NCI-H748 (cell line): ENCODE results near the gene KCND3.

ENCODE experiments used
- DNase-seq: peaks from one replicate; lab custom pipeline; 2025; ENCODE audit not compliant: unreplicated experiment; lab: John Stamatoyannopoulos, UW

Gene KCND3

DNA sequence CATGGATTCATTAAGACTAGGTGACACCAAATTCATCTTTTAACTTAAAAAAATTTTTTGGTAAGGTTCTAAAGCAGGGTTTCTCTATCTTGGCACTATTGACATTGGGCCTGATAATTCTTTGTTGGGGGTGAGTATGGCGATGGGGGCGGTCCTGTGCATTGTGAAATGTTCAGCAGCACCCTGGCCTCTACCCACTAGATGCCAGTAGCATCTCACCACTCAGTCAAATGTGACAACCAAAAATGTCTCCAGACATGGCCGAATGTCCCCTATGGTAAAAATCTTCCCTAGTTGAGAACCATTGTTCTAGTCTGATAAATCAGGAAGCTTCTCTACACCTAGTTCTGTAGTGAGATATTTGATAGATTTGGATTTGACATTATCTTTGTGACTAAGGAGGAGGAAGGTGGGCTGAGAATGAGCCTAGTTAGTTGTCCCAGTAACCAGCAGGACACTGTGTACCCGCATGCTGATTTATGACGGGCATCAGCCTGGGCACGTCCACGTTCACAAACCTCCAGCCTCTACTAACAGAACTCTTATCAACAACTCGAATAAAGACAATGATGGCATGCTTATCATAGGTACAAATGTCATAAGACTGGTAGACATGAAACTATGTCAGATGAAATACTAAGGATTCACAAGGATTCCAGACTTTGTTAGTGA is 104.6 kb downstream of the KCND3 start:
- DNase-seq, result no peak

DNA sequence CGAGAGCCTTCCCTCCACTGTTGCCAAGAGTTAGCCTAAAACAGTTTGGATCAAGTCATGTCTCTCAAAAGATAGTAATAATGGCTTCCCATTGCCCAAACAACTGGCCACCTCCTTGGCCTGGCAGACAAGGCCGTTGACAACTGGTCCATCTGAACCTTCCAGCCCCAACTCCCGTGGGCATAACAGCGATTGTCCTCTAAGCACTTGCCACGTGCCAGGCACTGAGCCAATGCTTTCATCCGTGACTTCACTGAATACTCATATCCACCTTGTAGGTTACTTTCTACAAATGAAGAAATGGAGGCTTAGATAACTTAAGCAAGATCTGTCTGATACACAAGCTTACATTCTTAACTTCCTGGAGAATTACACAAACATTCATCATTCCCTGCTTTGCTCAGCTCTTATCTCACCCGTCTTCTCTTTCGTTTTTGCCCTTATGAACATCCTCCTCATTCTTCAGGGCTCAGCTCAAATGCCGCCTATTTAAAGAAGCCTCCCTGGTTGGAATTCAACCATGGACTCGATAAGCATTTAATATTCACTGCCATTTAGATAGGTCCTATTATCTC is 106.4 kb downstream of the KCND3 start:
- no peak for DNase-seq

DNA sequence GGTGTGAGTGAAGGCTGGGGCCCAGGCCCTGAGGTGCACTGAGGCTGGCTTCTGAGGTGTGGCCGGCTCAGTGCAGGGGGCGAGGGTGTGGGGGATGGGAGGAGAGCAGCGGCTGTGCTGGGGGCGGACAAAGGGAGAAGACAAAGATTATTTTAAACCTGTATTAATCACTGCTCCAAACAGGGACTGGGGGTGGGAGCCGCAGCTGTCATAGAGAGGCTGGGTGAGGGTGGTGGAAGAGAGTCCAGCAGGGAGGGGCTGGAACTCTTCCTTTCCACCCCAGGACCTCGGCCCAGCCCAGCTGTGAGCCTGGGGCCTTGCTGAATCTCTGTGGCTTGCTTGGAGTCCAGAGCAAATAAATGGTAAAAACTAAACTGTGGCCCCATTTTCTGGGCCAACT is 106.9 kb downstream of the KCND3 start:
- DNase-seq, result no peak

DNA sequence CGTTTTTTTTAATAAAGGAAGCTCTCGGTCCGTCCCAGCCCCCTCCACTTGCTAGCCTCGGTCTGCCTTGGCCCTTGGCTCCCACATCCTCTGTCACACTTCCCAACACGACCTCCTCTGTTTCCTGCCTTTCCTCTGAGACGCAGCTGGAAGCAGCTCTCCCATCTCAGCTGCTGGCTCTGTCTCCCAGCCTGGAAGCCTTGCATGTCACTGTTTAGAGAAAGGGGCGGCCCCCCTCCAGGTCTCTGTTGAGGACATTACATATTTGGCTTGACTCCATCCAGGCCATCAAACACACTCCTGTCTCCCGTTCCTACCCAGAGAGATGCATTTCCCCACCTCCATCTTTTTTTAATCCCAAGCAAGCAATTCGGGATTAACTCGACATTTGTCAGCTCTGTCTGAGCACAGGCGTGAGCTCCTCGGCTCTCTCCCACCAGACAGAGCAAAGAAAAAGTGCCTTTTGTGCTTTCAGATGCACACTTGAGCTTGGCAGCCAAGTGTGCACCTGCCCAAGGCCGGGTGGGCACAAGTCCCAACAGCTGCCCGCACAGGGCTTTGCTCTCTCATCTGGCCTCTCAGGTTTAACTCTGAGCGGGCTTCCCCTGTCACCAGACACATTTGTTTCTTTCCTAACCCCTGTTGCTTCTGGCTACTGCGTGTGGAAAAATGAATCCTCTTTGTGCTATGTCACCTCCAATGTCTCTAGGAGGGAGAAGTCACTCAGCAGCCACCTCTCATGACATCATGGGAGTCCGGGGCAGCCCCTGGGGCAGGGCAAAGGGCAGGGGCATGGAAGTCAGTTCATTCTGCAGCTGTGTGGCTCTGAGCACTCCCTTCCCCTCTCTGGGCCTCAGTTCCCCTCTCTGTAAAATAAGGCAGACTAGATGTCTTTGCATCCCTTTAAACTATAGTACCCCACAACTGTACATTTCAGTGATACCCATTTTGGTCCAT is 108.3 kb downstream of the KCND3 start:
- no peak for DNase-seq

DNA sequence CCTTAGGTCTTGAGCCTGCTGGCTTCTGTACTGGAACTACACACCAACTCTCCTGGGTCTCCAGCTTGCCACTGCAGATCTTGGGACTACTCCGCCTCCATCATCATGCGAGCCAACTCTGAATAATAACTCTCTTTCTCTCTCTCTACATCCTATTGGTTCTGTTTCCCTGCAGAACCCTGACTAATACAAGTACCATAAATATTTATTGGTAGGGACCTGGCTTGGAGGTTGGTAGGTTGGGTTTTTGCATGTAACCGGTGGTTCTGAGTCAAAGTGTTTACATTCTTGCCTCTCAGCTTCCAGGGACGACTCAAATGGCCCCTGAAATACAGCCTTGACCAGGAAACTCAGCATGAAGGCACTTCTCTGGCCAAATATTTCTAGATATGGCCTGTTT is 110.4 kb downstream of the KCND3 start:
- no peak for DNase-seq

DNA sequence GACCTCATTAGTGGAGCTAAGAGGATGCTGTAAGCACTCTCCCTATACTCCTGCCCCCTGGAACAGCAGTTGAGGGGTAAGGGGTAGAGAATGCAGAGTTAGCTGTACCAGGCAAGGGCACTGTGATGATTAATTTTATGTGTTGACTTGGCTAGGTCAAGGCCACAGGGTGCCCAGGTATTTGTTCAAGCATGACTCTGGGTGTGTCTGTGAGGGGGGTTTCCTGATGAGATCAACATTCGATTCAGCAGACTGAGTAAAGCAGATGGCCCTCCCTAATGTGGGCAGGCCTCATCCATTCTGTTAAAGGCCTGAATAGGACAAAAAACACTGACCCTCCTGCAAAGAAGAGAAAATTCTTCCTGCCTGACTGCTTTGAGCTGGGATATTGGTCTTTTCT is 110.8 kb downstream of the KCND3 start:
- DNase-seq, result peak; percentile 65

DNA sequence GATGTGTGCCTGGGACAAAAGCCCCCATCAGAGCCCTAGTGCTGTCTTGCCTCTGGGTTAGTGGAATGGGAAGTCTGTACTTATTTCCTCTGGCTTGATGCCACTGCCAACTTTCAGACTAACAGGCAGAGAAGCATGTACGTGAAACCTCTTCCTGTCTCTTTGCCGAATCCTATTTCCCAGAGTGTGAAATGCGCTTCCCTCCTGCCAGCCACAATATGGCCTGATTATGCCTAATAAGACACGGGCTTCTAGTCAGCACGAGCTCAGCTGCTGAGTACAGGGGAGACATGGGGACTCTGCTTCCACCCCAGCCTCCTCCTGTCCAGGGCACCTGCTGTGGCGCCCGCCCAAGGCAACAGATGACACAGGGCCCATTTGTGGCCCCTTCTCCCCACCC is 111.4 kb downstream of the KCND3 start:
- no peak for DNase-seq

DNA sequence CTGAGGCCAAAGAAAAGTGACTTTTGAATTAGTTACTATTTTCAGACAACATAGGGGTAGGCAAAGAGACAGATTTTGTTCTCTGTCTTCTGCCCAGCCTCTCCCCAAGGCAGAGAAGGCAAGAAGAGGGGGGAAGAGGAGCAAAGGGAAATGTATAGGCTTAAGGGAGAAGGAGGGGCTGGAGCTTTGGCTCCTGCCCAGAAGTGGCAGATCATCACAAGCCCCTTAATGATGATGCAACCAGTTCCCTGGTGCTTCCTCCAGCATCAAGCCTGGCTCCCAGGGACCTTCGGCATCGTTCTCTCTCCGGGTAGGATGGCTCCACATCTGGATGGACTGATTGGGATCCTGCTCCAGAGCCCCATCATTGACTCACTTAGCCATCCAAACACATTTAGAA is 112.8 kb downstream of the KCND3 start:
- DNase-seq, result no peak

DNA sequence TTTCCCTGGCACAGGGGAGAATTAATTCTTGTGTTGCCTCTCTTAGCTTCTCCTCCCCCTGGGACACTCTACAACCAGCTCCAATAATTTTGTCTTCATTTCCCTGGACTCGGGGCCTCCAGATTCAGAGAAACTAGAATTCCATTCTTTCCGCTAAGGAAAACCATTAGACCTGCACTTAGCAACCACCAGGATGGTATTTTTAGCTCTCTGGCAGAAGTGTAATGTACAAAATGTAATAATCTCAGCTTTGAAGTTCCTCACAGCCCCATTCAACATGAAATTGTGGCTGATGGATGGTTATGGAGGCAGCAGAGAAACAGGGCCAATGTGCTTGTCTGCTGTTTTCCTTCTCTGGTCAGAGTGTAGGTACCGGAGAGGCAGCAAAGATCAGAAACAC is 113.8 kb downstream of the KCND3 start:
- DNase-seq, result no peak

DNA sequence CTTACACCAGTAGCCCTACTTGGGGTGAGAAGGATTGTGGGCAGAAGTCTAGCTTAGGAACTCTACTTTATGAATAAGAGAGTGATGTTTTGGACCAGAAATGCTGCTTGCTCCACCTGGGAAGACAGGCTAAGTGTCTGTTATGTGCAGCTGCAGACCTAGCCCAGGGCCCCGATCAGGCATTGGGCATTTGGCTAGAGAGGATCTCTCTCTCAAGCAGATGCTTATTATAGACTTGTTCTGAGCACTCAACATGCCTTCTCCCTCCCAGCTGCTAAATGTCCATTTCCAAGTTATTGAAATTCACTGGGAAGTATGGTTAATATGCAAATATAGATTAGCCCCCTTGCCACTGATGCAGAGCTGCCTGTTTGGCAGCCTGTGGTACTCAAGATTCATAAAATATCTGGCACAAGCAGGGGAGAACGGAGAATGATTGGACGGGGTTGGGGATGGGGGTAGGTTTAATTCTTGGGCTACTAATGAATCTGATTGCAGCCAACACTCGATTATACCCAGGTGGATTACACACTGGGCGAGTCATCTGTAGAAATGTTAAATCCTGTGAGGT is 115.9 kb downstream of the KCND3 start:
- DNase-seq, result no peak

DNA sequence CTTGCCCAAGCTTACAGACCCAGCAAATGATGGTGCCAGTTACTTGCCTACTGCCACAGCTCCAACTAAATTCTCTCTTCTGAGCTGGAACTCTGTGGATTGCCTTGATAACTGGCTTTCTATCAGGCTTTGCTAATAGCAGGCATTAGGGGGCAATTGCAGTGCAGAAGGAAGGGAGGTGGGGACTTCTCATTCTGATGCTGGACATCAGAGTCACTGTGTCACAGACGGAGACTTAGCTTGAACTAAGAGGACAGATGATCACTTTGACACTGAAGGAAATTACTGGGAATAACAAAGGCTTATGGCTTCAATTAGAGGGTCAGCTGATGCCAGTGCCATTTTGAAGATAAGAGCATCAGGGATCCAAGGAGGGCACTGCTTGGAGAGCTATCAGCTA is 119.3 kb downstream of the KCND3 start:
- no peak for DNase-seq

DNA sequence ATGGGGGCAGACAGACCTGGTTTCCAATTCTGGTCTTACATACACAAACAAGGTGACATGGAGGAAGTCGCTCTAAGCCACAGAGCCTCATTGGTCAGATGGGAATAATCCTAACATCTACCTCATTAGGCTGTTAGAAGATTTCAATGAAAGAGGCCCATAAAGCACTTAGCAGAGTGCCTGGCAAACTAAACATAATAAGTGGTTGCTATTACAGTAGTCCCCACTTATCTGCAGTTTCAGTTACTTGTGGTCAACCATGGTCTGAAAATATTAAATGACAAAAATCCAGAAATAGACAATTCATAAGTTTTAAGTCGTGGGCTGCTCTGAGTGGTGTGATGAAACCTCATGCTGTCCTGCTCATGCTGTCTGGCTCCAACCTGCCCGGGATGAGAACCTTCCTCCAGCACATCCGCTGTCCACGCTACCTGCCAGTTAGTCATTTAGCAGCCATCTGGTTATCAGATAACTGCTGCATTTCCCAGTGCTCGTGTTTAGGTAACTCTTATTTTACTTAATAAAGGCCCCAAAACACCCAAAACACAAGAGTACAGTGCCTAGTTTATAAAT is 121.5 kb downstream of the KCND3 start:
- DNase-seq, result peak; percentile 18

DNA sequence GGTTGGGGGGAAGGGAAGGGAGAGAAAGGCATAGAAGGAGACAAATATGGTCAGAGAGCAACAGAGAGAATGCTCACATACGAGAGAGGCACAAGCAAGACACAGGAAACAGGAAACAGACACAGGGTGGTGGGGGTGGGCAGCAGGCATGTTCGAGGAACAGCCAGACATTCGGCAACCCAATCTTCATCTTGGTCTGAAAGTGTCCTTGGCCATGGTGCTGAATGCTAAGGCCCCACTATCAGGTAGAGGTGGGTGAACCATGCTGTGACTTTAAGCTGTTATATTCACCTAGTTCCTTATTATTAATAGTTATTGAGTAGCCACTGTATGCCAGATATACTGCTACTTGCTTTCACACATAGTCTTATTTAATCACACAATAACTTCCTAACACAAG is 124.6 kb downstream of the KCND3 start:
- DNase-seq, result no peak

DNA sequence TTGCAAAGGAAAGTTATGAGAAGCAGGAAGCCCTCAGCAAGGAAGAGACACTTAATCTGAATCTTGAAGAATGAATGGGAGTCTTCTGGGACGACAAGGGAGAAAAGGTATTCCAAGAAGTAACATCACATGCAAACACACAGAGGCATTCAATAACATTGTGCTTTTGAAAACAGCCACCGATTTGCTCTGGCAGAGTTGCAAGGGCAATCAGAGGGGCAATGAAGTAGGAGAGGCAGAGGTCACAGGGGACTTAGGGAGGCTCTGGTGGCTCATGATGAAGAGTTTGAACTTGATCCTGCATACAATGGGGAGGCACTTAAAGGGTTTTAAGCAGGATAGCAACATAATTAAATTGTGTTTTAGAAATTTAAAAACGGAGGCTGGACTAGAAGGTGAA is 126.1 kb downstream of the KCND3 start:
- peak; percentile 30 for DNase-seq

DNA sequence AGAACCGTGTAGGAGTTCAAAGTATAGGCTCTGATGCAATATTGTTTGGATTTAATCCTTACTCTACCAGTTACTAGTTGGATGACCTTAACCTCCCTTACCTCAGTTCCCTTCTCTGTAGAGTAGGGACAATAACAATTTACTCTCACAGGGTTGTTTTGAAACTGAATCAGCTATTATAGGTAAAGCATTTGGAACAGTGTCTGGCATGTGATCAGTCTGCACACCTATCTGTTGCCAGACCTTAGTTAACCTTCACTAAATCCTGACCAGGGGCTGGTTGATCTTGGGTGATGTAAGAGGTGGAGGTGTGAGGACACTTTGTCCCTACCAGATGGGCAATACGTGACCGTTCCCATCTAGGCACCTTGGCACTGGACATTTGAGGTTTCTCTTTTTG is 126.9 kb downstream of the KCND3 start:
- DNase-seq, result no peak

DNA sequence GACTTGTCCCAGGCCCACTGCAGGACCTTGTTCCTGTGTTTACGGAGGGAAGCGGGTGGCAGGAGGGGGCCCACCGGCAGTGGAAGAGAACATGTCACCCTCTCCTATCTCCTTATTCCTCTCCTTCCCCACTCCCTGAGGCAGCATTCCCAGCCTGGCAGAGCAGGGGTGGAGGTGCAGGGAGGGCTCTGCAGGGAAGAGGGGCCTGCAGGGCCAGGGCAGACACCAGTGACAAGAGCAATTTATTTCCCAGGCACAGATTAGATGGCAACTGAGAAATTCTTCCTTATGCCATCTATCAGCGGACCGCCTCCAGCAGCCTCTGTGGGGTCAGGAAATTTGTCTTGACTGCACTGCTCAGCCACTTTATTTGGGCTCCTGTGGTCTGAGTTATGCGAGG is 127.9 kb downstream of the KCND3 start:
- DNase-seq, result no peak

DNA sequence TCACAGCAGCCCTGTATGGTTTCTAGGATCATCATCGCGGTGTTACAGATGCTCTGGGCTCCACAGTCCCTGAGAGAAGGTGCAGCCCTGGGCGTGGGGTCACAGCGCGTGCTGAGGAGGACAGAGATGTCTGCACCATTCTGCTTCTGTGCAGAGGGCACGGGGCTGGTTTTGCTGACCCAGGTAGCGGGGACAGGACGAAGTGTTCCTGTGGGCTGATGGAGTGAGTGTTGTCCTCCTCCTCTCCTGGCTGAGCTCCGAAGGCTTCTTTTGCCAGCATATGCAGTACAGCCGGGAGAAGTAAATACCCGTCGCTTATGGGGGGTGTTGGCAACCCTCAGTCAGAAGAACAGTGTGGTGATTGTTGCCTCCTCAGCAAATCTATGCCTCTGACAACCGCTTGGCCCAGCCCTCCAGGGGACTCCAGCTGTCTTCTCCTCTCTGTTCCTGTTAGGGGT is 132.2 kb downstream of the KCND3 start:
- no peak for DNase-seq

DNA sequence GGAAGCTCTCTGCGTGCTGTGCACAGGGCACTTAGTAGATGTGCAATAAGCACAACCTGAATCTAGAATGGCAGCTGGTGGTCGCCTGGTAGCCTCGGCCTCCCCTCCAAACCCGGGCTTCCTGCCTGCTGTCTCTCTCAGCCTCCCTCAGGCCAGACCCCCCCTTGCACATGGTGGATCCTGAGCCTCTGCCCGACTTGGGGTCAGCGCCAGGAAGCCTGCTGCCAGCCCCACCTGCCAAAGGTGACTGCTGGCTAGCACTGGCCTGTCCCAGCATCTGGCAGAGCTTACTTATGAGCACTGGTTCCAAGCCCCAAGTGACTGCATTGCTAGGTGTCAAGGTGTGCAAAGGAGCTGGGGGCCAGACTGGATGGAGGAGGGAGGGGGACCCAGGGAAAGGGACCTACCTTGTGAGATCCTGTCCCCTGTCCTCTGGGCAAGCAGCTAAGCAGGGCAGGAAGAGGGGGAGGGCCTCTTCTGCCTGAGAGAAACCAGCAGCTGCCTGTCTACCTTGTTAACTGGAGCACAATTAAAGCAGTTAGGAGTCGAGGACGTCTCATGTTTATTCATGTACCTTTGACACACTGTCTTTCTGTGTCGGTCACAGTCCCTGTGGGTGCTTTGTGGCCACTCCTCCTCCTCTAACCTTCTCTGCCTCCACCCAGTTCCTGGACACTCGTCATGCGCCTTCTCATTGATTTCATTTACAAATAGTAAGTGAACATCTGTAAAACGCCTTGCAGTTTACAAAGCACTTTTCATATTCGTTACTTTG is 132.9 kb downstream of the KCND3 start:
- peak; percentile 88 for DNase-seq

DNA sequence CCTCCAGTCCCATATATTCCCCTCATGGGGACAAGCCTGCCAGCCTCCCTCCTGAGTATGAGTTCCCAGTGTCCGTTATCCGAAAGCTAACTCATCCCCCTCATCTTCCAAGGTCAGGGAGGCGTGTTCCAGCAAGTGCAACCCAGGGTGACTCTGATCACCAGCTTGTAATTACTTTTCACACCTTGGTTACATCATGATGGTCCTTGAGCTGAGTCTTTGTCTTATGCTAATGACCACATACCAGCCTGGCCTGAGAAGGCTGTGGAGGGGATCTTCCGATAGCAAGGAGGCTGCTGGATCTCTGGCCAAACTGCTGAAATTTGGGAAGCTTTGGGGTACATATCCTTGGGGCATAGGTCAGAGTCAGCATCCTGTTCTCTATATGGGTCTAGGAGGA is 134.2 kb downstream of the KCND3 start:
- DNase-seq, result no peak

DNA sequence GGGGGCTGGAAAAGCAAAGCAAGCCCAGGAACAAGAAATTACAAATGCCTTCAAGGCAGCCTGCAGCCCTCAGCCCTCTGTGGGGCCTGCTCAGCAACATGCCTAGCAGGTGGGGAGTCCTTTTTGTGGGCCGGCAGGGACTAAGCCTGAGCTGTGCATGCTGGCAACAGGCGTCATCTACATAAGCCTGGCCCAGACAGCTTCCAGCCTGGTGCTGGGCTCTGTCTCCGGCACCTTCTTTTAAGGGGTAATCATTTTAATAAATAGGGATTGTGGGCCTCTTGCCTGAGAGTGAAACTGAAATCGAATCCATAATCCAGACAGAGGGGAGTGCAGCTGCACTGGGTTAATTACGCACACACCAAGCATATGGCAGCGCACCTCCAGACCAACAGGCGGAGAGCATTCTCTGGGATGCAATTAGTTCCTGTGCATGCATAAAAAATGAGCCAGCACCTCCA is 137.2 kb downstream of the KCND3 start:
- peak; percentile 52 for DNase-seq
